Adipose tissue (tissue), 3 donors: ENCODE measurements around the gene KRTAP1-5. TPM values are rescaled to one million over a fixed set of nuclear protein-coding genes. Genes with fewer than 3 reads are reported as not detected.
"Not testable (repeated sequence)": the region's sequence is repeated elsewhere in the genome, so short reads cannot be mapped to it uniquely, and the experiment has no call there.

Experiments used
- H3K27ac ChIP-seq: one replicate; pipeline ENCODE4 v1.5.1; 2013; ENCODE audit warnings: low read depth, low read length
- WGBS, 3 donors: extraction: QIAGEN DNeasy Blood & Tissue Kit; methylation state at CpG; one replicate each; pipeline ENCODE4 v1.1.7; 2013; 5-methylcytosine and 5-hydroxymethylcytosine counted together
- polyA plus RNA-seq, 3 donors: library from polyadenylated mRNA; stranded (reverse); fragments of 200-250 nt; gene quantifications; one replicate each; pipeline ENCODE4 v1.2.3, GENCODE V29; 2013
- donor health status: healthy with polysubstance abuse.
- donor health status: Bipolar disorder and iron deficiency.
- donor health status: healthy.

Gene KRTAP1-5
- polyA plus RNA-seq, 3 donors: 0.07 TPM; not detected in 2

GRCh38 chr17:41054025-41054424 is 27.0 kb upstream of the KRTAP1-5 start:
- 64 to 89% (median 86%) methylated on average over 4 of the region's 4 CpGs for WGBS, 3 donors
- H3K27ac ChIP-seq: no peak overlapping the region

GRCh38 chr17:41052566-41052965 is 25.6 kb upstream of the KRTAP1-5 start:
- no peak overlapping the region for H3K27ac ChIP-seq

- WGBS, 3 donors: 46 to 49% (median 48%) methylated on average over 2 of the region's 2 CpGs
- H3K27ac ChIP-seq: no peak overlapping the region
Observed at GRCh38 chr17:41049110-41049509, 22.1 kb upstream of the KRTAP1-5 start.

GRCh38 chr17:41048441-41048840 is 21.4 kb upstream of the KRTAP1-5 start:
- 53 to 70% (median 69%) methylated on average over 7 of the region's 7 CpGs for WGBS, 3 donors
- H3K27ac ChIP-seq: no peak overlapping the region

- H3K27ac ChIP-seq: not testable (repeated sequence)
- 49 to 71% (median 55%) methylated on average over 8 to 10 of the region's 33 CpGs for WGBS, 3 donors
Observed at GRCh38 chr17:41046735-41047465, 19.9 kb upstream of the KRTAP1-5 start, which contains the start of gene KRTAP2-1. Gene KRTAP2-1 (minus strand): TSS chr17:41047316. CDS start chr17:41047267, 49 bp downstream.

- WGBS, 3 donors: 97 to 100% (median 100%) methylated on average over 1 of the region's 1 CpG
- no peak overlapping the region for H3K27ac ChIP-seq
Observed at GRCh38 chr17:41042953-41043352, 15.9 kb upstream of the KRTAP1-5 start.

GRCh38 chr17:41040783-41041571 is 14.0 kb upstream of the KRTAP1-5 start, which contains the start of gene KRTAP1-1:
Gene KRTAP1-1 (minus strand): TSS chr17:41041450. CDS start chr17:41041397, 53 bp downstream.
- H3K27ac ChIP-seq: not testable (repeated sequence)
- WGBS, 3 donors: 58 to 84% (median 73%) methylated on average over 13 to 14 of the region's 14 CpGs

GRCh38 chr17:41037853-41038350 is 10.9 kb upstream of the KRTAP1-5 start:
- WGBS, 3 donors: 72 to 84% (median 81%) methylated on average over 2 of the region's 2 CpGs

GRCh38 chr17:41034346-41034935 is 7.4 kb upstream of the KRTAP1-5 start, which contains the start of gene KRTAP1-3:
Gene KRTAP1-3 (minus strand): TSS chr17:41034874. CDS start chr17:41034821, 53 bp downstream.
- 75 to 87% (median 85%) methylated on average over 8 to 10 of the region's 10 CpGs for WGBS, 3 donors
- not testable (repeated sequence) for H3K27ac ChIP-seq

More at GRCh38 chr17:41037853-41038350, 10.9 kb upstream of the KRTAP1-5 start:
- H3K27ac ChIP-seq: no peak overlapping the region

- 83 to 86% (median 83%) methylated on average over 12 of the region's 12 CpGs for WGBS, 3 donors
Observed at GRCh38 chr17:41029633-41030245, 2.7 kb upstream of the KRTAP1-5 start, which contains the start of gene KRTAP1-4. Gene KRTAP1-4 (minus strand): TSS chr17:41030195. CDS start chr17:41030078, 117 bp downstream.

GRCh38 chr17:41024697-41025096 is 2.3 kb downstream of the KRTAP1-5 start:
- 60 to 77% (median 76%) methylated on average over 3 of the region's 3 CpGs for WGBS, 3 donors
- H3K27ac ChIP-seq: no peak overlapping the region

More at GRCh38 chr17:41029633-41030245, 2.7 kb upstream of the KRTAP1-5 start, which contains the start of gene KRTAP1-4:
- no peak within 1 kb of the TSS for H3K27ac ChIP-seq

- no peak overlapping the region for H3K27ac ChIP-seq
Observed at GRCh38 chr17:41020336-41020735, 6.7 kb downstream of the KRTAP1-5 start.

GRCh38 chr17:41019415-41019814 is 7.6 kb downstream of the KRTAP1-5 start:
- 93 to 97% (median 93%) methylated on average over 3 of the region's 3 CpGs for WGBS, 3 donors
- H3K27ac ChIP-seq: no peak overlapping the region

- no peak overlapping the region for H3K27ac ChIP-seq
- 54 to 63% (median 56%) methylated on average over 3 of the region's 3 CpGs for WGBS, 3 donors
Observed at GRCh38 chr17:41018541-41018940, 8.5 kb downstream of the KRTAP1-5 start.

- 73 to 80% (median 79%) methylated on average over 13 of the region's 13 CpGs for WGBS, 3 donors
- H3K27ac ChIP-seq: no peak overlapping the region
Observed at GRCh38 chr17:41016578-41017215, 10.3 kb downstream of the KRTAP1-5 start.

GRCh38 chr17:41015454-41015853 is 11.6 kb downstream of the KRTAP1-5 start:
- WGBS, 3 donors: 62 to 71% (median 67%) methylated on average over 7 of the region's 7 CpGs
- H3K27ac ChIP-seq: no peak overlapping the region

GRCh38 chr17:41013606-41014005 is 13.4 kb downstream of the KRTAP1-5 start:
- no peak overlapping the region for H3K27ac ChIP-seq
- WGBS, 3 donors: 23 to 37% (median 33%) methylated on average over 1 of the region's 1 CpG

- WGBS, 3 donors: 82 to 87% (median 84%) methylated on average over 3 of the region's 3 CpGs
- no peak overlapping the region for H3K27ac ChIP-seq
Observed at GRCh38 chr17:41013181-41013580, 13.8 kb downstream of the KRTAP1-5 start.
